ENCODE measurements around the gene TMEM150B. TPM values are rescaled to one million over a fixed set of nuclear protein-coding genes. Genes with fewer than 3 reads are reported as not detected.

The TMEM150B gene
- total RNA-seq, 4 donors from 2014 or later = 2.6 TPM; not detected in 3

DNA sequence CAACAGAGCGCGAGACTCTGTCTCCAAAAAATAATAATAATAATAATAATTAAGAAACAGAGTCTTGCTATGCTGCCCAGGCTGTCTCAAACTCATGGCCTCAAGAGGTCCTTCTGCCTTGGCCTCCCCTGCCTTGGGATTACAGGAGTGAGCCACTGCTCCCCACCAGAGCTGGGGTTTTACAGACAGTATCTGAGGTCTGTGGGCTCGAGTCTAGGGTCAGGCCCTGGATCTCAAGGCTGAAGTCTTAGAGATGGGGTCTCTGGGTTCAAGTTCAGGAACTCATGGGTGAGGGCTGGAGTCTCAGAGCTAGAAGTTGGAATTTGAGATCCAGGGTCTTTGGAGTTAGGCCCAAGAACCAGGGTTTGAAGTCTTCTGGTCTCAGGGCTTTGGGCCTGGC is 41.6 kb upstream of the TMEM150B start:
- DNase-seq = no peak
- H3K9me3 ChIP-seq = no peaks in the 10 kb centered on the region
- H3K27me3 ChIP-seq = peaks cover 17 to 20% of the 10 kb centered on the region in 2 donors
- no peak overlapping the region for H3K27ac ChIP-seq
- intact Hi-C loops (cut with DNase I; ENCODE audit: low total_unique reads) = no loop called here
- no peak overlapping the region for H3K4me3 ChIP-seq
- peaks cover 0 to 14% of the 10 kb centered on the region in 2 donors for H3K4me1 ChIP-seq
- H3K36me3 ChIP-seq = no peaks in the 10 kb centered on the region
- no peak for TF ChIP-seq POLR2A (IDR thresholded peaks at IDR 0.05)
- TF ChIP-seq, protein P1, sequence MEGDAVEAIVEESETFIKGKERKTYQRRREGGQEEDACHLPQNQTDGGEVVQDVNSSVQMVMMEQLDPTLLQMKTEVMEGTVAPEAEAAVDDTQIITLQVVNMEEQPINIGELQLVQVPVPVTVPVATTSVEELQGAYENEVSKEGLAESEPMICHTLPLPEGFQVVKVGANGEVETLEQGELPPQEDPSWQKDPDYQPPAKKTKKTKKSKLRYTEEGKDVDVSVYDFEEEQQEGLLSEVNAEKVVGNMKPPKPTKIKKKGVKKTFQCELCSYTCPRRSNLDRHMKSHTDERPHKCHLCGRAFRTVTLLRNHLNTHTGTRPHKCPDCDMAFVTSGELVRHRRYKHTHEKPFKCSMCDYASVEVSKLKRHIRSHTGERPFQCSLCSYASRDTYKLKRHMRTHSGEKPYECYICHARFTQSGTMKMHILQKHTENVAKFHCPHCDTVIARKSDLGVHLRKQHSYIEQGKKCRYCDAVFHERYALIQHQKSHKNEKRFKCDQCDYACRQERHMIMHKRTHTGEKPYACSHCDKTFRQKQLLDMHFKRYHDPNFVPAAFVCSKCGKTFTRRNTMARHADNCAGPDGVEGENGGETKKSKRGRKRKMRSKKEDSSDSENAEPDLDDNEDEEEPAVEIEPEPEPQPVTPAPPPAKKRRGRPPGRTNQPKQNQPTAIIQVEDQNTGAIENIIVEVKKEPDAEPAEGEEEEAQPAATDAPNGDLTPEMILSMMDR (IDR thresholded peaks at IDR 0.05) = no peak

DNA sequence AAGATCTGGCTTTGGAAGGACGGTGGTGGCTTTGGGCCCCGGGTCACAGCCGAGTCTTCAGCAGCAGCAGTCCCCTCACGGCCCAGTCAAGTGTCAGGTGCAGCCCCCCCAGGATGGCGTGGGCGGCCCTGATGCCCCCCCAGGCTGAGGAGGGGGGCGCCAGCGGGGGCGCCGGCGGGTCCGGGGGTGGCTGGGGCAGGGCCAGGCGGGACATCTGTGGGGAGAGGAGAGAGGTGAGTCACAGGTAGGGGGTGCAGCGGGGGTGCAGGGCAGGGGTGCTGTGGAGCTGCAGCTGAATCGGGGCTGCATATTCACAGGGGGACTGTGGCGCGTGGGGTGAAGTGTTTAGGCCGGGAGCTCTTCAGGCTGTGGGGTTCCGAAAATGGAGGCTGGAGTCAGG is 40.8 kb upstream of the TMEM150B start:
- no peaks in the 10 kb centered on the region for H3K36me3 ChIP-seq
- no peak for TF ChIP-seq POLR2A (IDR thresholded peaks at IDR 0.05)
- TF ChIP-seq, protein P1 (IDR thresholded peaks at IDR 0.05) = no peak
- peaks cover 0 to 14% of the 10 kb centered on the region in 2 donors for H3K4me1 ChIP-seq
- no peak for DNase-seq
- intact Hi-C loops (cut with DNase I; ENCODE audit: low total_unique reads) = no loop called here
- H3K4me3 ChIP-seq = no peak overlapping the region
- no peak overlapping the region for H3K27ac ChIP-seq
- no peaks in the 10 kb centered on the region for H3K9me3 ChIP-seq
- peaks cover 17 to 20% of the 10 kb centered on the region in 2 donors for H3K27me3 ChIP-seq

DNA sequence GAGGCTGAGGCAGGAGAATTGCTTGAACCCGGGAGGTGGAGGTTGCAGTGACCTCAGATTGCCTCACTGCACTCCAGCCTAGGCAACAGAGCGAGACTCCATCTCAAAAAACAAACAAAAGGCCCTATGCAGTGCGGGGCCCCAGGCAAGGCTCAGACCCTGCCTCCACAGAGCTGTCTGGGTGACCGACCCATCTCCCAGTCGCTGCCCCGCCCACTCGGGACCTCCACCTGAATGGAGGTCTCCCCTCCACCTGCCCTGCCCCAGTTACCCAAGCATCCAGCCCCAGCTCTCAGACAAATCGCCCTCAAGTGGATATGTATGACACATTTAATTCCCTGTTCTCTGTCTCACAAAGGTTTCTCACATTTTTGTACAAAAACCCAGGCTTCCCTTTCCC is 40.1 kb upstream of the TMEM150B start:
- H3K4me1 ChIP-seq = peaks cover 0 to 13% of the 10 kb centered on the region in 2 donors
- H3K27ac ChIP-seq = no peak overlapping the region
- H3K27me3 ChIP-seq = peaks cover 14 to 15% of the 10 kb centered on the region in 2 donors
- no peak for TF ChIP-seq POLR2A (IDR thresholded peaks at IDR 0.05)
- TF ChIP-seq, protein P1 (IDR thresholded peaks at IDR 0.05) = no peak
- no peak overlapping the region for H3K4me3 ChIP-seq
- DNase-seq = no peak
- intact Hi-C loops (cut with DNase I; ENCODE audit: low total_unique reads) = no loop called here
- no peaks in the 10 kb centered on the region for H3K36me3 ChIP-seq
- H3K9me3 ChIP-seq = no peaks in the 10 kb centered on the region

DNA sequence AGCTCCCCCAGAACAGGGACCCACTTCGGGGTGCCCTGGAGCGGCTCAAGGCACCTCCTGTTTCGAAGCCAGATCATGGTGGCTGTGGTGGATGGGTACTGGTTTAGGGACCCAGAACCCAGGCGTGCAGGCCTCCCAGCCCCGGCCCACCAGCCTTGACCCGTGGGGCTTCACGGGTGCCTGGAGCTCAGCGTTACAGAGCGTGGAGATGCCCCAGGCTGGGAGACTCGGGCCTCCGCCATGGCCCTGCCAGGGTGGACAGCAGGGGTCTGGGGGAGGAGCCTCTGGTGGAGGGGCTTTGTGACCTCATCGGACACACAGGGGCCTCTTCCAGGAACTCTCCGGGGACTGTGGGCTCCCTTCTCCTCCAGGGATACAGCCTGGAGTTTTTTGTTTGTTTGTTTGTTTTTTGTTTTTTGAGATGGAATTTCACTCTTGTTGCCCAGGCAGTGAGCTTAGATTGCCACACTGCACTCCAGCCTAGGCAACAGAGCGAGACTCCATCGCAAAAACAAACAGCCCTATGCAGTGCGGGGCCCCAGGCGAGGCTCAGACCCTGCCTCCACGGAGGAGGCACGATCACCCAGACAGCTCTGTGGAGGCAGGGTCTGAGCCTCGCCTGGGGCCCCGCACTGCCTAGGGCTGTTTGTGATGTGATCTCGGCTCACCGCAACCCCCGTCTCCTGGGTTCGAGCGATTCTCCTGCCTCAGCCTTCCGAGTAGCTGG is 38.0 kb upstream of the TMEM150B start, which contains the start of gene GARIN5B:
Gene GARIN5B (minus strand): TSS at position 271 of the 727 bp plus-strand sequence. CDS start 194 bp downstream, at position 77.
- no peak for TF ChIP-seq POLR2A (IDR thresholded peaks at IDR 0.05)
- TF ChIP-seq, protein P1 (IDR thresholded peaks at IDR 0.05) = no peak
- Histone ChIP-seq H3K9me3 (no peaks in the 10 kb centered on the region), H3K27me3 (peaks cover 0 to 2% of the 10 kb centered on the region in 2 donors), H3K4me1 (no peaks in the 10 kb centered on the region), H3K4me3 (no peak within 1 kb of the TSS), H3K27ac (no peak within 1 kb of the TSS), H3K36me3 (no peaks in the 10 kb centered on the region)
- no peak for DNase-seq
- intact Hi-C loops (cut with DNase I; ENCODE audit: low total_unique reads) = no loop called here

DNA sequence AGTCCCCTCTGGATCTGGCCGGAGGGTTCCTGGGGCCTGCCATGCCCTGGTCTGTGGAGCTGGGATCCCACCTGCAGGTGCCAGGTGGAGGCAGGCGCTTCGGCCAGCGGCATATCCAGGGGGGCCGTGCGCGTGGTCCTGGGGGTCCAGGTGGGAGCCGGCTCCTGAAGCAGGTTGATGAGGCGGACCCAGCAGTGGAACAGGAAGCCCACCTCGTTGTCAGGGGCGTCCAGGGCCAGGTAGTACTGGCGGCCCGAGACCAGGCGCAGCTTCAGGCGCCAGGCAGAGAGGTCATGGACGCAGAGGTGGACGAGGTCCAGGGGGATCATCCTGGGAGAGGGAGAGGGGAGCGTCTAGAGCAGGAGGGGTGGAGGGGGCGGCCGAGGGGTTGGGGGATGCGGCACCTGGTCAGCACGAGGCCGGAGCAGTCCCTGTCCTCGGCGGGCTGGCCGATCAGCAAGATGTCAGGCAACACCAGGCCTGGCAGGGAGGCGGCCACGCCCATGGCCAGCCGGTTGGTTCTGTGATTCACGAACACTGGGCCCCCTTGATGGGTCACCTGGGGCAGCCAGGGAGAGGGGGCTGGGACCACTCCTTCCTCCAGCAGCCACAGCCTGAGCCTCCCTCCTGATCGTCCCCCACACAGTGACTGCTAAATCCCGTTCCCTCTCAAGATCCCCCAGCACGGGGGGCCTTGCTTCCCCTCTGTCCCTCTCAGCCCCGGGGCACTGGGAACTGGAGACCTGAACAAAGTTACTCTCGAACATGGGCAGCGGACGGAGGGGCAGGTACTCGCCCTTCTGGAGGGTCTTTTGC is 37.2 kb upstream of the TMEM150B start:
- no peaks in the 10 kb centered on the region for H3K9me3 ChIP-seq
- no peaks in the 10 kb centered on the region for H3K36me3 ChIP-seq
- H3K27me3 ChIP-seq = no peaks in the 10 kb centered on the region

More for the DNA sequence above, 37.2 kb upstream of the TMEM150B start:
- no peaks in the 10 kb centered on the region for H3K4me1 ChIP-seq
- intact Hi-C loops (cut with DNase I; ENCODE audit: low total_unique reads) = no loop called here
- no peak overlapping the region for H3K4me3 ChIP-seq
- H3K27ac ChIP-seq = no peak overlapping the region
- DNase-seq = no peak
- no peak for TF ChIP-seq POLR2A (IDR thresholded peaks at IDR 0.05)
- TF ChIP-seq, protein P1 (IDR thresholded peaks at IDR 0.05) = no peak

All from uterus (tissue), 4 donors.